DOHH2 (cell line): Measurements from ENCODE around the gene FARS2.

Experiments
- H3F3A ChIP-seq: fragments of 200-600 bp; sonication (generic), shearing (Covaris generic); 2 replicates; pipeline ENCODE4 v1.6.0; 2016; ENCODE audit warnings: antibody characterized with exemption, mild to moderate bottlenecking; ENCODE audit not compliant: control insufficient read depth, insufficient read depth
- H3K27ac ChIP-seq: fragments of 200-600 bp; sonication (generic); 2 replicates; pipeline ENCODE4 v1.5.1; 2014; ENCODE audit warnings: low read depth, mild to moderate bottlenecking, low read length, moderate library complexity
- H3K27me3 ChIP-seq: fragments of 200-600 bp; sonication (generic); 2 replicates; pipeline ENCODE4 v1.6.1; 2014; ENCODE audit warnings: mild to moderate bottlenecking, low read length, mixed read lengths; ENCODE audit not compliant: control insufficient read depth
- H3K36me3 ChIP-seq: fragments of 200-600 bp; sonication (generic); 2 replicates; pipeline ENCODE4 v1.6.1; 2014; ENCODE audit warnings: mild to moderate bottlenecking, low read length, moderate library complexity, mixed read lengths; ENCODE audit not compliant: control insufficient read depth
- H3K4me1 ChIP-seq: fragments of 200-600 bp; sonication (generic); 2 replicates; pipeline ENCODE4 v1.6.1; 2014; ENCODE audit warnings: mild to moderate bottlenecking, low read length, mixed read lengths; ENCODE audit not compliant: control insufficient read depth
- H3K4me2 ChIP-seq: fragments of 200-600 bp; sonication (generic); 2 replicates; pipeline ENCODE4 v1.6.0; 2014; ENCODE audit warnings: mild to moderate bottlenecking, low read length, moderate library complexity
- H3K4me3 ChIP-seq: fragments of 200-600 bp; sonication (generic); 2 replicates; pipeline ENCODE4 v1.5.1; 2014; ENCODE audit warnings: mild to moderate bottlenecking, low read length, mixed read lengths
- H3K79me2 ChIP-seq: fragments of 200-600 bp; sonication (generic); 2 replicates; pipeline ENCODE4 v1.6.1; 2014; ENCODE audit warnings: mild to moderate bottlenecking, low read length, mixed read lengths; ENCODE audit not compliant: control insufficient read depth
- H3K9me2 ChIP-seq: fragments of 200-600 bp; sonication (generic); replicated peaks from 2 replicates; pipeline ENCODE4 v1.6.1; 2014; ENCODE audit warnings: mild to moderate bottlenecking, low read length, mixed read lengths; ENCODE audit not compliant: control insufficient read depth
- H3K9me3 ChIP-seq: fragments of 200-600 bp; sonication (generic); 2 replicates; pipeline ENCODE4 v1.6.1; 2014; ENCODE audit warnings: antibody characterized with exemption, low read length, mixed read lengths; ENCODE audit not compliant: control insufficient read depth, insufficient read depth
- H4K20me1 ChIP-seq: fragments of 200-600 bp; sonication (generic); 2 replicates; pipeline ENCODE4 v1.6.0; 2014; ENCODE audit warnings: low read depth, mild to moderate bottlenecking, antibody characterized with exemption, low read length, moderate library complexity; ENCODE audit not compliant: control insufficient read depth, insufficient read depth
- CTCF ChIP-seq: fragments of 200-600 bp; sonication (generic); IDR thresholded peaks from one replicate; pipeline ENCODE4 v1.5.1; 2014; ENCODE audit warnings: antibody characterized with exemption, mild to moderate bottlenecking, low read depth, low read length; ENCODE audit not compliant: poor library complexity, severe bottlenecking
- EZH2phosphoT487 ChIP-seq: fragments of 200-600 bp; sonication (generic); IDR thresholded peaks from 2 replicates; pipeline ENCODE4 v1.6.1; 2017; ENCODE audit warnings: borderline replicate concordance, mild to moderate bottlenecking, antibody characterized with exemption, low read length, moderate library complexity, mixed read lengths

Gene FARS2

GRCh38 chr6:5583528-5583927 lies 322.2 kb downstream of the FARS2 start:
- no peaks in the 10 kb centered on the region for H3K36me3 ChIP-seq
- H3K27ac ChIP-seq, result no peak overlapping the region
- no peaks in the 10 kb centered on the region for H3K27me3 ChIP-seq
- peaks cover 4% of the 10 kb centered on the region; the same call in 1 of the 2 replicates for H3K9me3 ChIP-seq
- no peaks in the 10 kb centered on the region for H3K79me2 ChIP-seq
- no peak overlapping the region for H3K4me2 ChIP-seq
- H3K4me1 ChIP-seq, result peaks cover 9% of the 10 kb centered on the region
- no peaks in the 10 kb centered on the region for H4K20me1 ChIP-seq
- TF ChIP-seq CTCF (no peak), EZH2phosphoT487 (no peak)
- no peaks in the 10 kb centered on the region for H3K9me2 ChIP-seq
- no peaks in the 10 kb centered on the region for H3F3A ChIP-seq
- no peak overlapping the region for H3K4me3 ChIP-seq

GRCh38 chr6:5584078-5584482 lies 322.8 kb downstream of the FARS2 start:
- TF ChIP-seq CTCF (no peak), EZH2phosphoT487 (no peak)
- no peak overlapping the region for H3K4me3 ChIP-seq
- no peaks in the 10 kb centered on the region for H3F3A ChIP-seq
- no peak overlapping the region for H3K4me2 ChIP-seq
- no peaks in the 10 kb centered on the region for H4K20me1 ChIP-seq
- H3K9me3 ChIP-seq, result peaks cover 4% of the 10 kb centered on the region; the same call in 1 of the 2 replicates
- no peaks in the 10 kb centered on the region for H3K36me3 ChIP-seq
- H3K27ac ChIP-seq, result no peak overlapping the region
- H3K9me2 ChIP-seq, result no peaks in the 10 kb centered on the region
- no peaks in the 10 kb centered on the region for H3K27me3 ChIP-seq
- H3K4me1 ChIP-seq, result peaks cover 9% of the 10 kb centered on the region
- H3K79me2 ChIP-seq, result no peaks in the 10 kb centered on the region

GRCh38 chr6:5587648-5588047 lies 326.3 kb downstream of the FARS2 start:
- H3K79me2 ChIP-seq, result no peaks in the 10 kb centered on the region
- H3K27ac ChIP-seq, result no peak overlapping the region
- no peaks in the 10 kb centered on the region for H3K4me1 ChIP-seq
- no peaks in the 10 kb centered on the region for H3K27me3 ChIP-seq
- no peak for TF ChIP-seq EZH2phosphoT487
- H3K4me3 ChIP-seq, result no peak overlapping the region
- H3K9me2 ChIP-seq, result no peaks in the 10 kb centered on the region
- H3K36me3 ChIP-seq, result no peaks in the 10 kb centered on the region
- peaks cover 4% of the 10 kb centered on the region; the same call in 1 of the 2 replicates for H3K9me3 ChIP-seq
- no peaks in the 10 kb centered on the region for H3F3A ChIP-seq
- no peaks in the 10 kb centered on the region for H4K20me1 ChIP-seq
- H3K4me2 ChIP-seq, result no peak overlapping the region

GRCh38 chr6:5589422-5590141 lies 328.3 kb downstream of the FARS2 start:
- Histone ChIP-seq H3K4me2 (no peak overlapping the region), H3K27me3 (no peaks in the 10 kb centered on the region), H3K4me3 (no peak overlapping the region), H3K9me3 (peaks cover 4% of the 10 kb centered on the region; the same call in 1 of the 2 replicates), H3K79me2 (no peaks in the 10 kb centered on the region), H3K27ac (no peak overlapping the region), H4K20me1 (no peaks in the 10 kb centered on the region), H3K36me3 (no peaks in the 10 kb centered on the region), H3F3A (no peaks in the 10 kb centered on the region), H3K4me1 (no peaks in the 10 kb centered on the region), H3K9me2 (no peaks in the 10 kb centered on the region)
- TF ChIP-seq EZH2phosphoT487 (no peak), CTCF (no peak)
